GM12891 (cell line): ENCODE results near the gene ACER3.

ENCODE experiments used
- POLR2A ChIP-seq: IDR thresholded peaks from 2 replicates; pipeline ENCODE4 v1.6.1; 2011; ENCODE audit warnings: low read depth, low read length, control low read depth
- POU2F2 ChIP-seq: IDR thresholded peaks from 2 replicates; pipeline ENCODE4 v1.6.1; 2011; ENCODE audit warnings: low read depth, mild to moderate bottlenecking, control low read depth, low read length, moderate library complexity

GRCh38 chr11:77055101-77055561, 194.4 kb downstream of the ACER3 start:
- TF ChIP-seq POU2F2 (no peak), POLR2A (no peak)
